GM18526 (cell line): Measurements from ENCODE around the gene LSM14A.

Experiments used
- POLR2A ChIP-seq: IDR thresholded peaks from 3 replicates; pipeline ENCODE4 v1.6.1; 2011; ENCODE audit not compliant: insufficient read length; ENCODE audit errors: extremely low read depth

The LSM14A gene

DNA sequence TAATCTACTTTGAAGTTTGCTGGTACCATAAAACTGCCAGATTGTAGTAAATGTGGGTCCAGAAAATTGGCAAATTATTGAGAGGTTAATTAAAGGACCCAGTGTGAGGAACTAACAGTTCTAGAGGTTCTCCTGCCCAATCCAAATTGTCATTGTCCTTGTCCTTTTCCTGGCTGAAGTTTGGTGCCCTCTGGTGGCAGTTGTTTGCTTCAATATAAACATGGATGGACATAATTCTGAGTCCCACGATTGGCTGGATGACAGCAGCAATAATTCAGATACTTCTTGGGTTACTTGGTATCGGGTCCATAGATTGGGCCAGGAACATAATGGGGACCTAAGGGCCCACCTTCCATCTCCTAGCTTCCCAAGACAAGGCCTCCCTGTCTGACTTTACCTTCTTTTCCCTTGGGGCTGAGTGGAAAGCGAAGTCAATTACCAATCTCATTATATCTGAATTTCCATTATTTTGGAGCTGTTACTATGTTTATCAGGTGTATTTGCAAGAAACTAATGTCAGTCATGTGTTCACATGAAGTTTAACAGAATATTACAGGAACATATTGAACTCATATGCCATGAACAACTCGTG, 48.3 kb downstream of the LSM14A start:
- no peak for TF ChIP-seq POLR2A

DNA sequence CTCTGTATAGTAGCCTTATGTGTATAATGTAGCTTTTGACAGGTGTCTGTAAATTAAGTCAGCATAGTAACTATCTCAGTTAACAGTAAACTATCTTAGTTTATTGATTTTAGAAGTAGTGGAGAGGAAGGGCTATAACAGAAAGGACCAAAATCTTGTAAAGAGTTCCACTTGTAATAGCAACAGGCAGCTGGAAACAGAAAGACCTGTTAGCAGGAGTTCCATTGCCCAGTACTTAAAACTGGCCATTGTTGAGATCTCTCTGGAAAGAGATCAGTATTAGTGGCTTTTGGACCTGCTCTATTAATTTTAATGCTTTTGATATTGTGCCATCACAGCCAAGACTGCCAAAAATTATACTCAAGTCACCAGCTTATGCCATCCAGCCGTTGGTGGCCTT, 50.1 kb downstream of the LSM14A start:
- TF ChIP-seq POLR2A, result no peak

DNA sequence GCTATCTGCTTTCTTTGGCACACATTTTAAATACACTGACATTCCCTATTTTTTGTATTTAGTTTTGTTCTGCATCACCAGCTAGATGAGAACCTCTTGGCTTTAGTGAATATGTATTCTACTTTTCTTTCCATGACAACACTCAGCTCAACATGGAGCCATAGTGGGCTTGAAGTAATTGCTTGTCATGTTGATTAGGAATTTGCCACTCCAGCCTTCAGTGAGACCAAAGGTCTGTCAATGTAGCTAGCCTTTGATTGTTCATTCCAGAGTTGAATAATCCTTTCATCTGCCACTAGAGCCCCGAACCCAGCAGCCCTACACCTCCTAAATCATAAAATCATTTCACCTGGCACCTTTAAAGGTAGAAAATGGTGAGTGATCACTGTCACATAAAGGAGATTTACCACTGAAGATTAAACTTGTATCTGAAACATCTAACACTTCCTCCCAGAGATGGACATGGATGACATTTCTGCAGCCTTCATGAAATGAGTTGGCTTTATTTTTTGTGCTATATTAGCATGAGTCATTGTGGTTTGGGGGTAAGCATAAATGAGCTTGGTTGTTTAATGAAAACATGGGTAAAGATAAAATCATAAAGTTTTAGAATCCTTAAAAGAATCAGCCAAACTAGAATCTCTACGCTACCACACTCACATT, 52.8 kb downstream of the LSM14A start:
- no peak for TF ChIP-seq POLR2A

- TF ChIP-seq POLR2A, result no peak
Measured at GRCh38 chr19:34225659-34226015, 53.3 kb downstream of the LSM14A start.

- TF ChIP-seq POLR2A, result no peak
Measured at GRCh38 chr19:34226036-34226435, 53.7 kb downstream of the LSM14A start.

DNA sequence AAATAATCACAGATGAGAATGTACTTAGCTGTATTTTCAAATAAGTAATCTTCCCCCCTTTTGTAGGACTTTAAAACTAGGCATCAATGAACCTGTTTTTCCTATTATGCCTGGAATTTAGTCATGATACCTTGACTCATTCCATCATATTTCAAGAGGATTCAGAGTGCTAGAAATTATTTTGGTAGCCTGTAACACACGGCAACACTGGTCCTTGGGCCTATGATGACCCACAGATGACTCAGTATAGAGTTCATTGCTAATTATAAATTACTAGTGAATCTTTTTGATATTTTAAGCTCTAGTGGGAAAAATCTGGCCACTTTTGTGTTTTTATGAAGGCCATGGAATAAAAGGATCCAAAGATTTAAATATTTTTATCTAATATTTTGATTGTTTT, 56.0 kb downstream of the LSM14A start:
- no peak for TF ChIP-seq POLR2A

DNA sequence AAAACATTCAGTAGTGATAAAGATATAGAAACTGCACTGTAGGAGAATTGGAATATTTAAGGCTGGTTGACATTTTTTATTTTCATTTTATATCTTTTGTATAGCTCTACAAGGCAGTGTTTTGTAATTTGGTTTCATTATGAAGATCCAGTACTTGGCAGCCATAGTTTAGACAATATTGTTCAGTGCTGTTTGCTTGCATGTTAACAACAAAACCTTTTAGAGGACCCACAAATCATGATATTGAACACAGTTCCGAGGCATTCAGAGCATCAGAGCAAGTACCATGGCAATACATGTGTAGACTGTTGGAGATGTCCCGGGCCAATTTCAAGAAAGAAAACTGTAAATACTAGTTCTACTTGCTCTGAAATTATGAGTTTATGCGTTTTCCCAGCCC, 56.5 kb downstream of the LSM14A start:
- TF ChIP-seq POLR2A, result no peak

- no peak for TF ChIP-seq POLR2A
Measured at GRCh38 chr19:34229721-34230120, 57.4 kb downstream of the LSM14A start.

GRCh38 chr19:34230820-34231219, 58.5 kb downstream of the LSM14A start:
- TF ChIP-seq POLR2A, result no peak

- TF ChIP-seq POLR2A, result no peak
Measured at GRCh38 chr19:34231439-34231838, 59.1 kb downstream of the LSM14A start.

GRCh38 chr19:34232566-34233481, 60.5 kb downstream of the LSM14A start:
- TF ChIP-seq POLR2A, result no peak

- TF ChIP-seq POLR2A, result no peak
Measured at GRCh38 chr19:34235425-34235940, 63.2 kb downstream of the LSM14A start.

DNA sequence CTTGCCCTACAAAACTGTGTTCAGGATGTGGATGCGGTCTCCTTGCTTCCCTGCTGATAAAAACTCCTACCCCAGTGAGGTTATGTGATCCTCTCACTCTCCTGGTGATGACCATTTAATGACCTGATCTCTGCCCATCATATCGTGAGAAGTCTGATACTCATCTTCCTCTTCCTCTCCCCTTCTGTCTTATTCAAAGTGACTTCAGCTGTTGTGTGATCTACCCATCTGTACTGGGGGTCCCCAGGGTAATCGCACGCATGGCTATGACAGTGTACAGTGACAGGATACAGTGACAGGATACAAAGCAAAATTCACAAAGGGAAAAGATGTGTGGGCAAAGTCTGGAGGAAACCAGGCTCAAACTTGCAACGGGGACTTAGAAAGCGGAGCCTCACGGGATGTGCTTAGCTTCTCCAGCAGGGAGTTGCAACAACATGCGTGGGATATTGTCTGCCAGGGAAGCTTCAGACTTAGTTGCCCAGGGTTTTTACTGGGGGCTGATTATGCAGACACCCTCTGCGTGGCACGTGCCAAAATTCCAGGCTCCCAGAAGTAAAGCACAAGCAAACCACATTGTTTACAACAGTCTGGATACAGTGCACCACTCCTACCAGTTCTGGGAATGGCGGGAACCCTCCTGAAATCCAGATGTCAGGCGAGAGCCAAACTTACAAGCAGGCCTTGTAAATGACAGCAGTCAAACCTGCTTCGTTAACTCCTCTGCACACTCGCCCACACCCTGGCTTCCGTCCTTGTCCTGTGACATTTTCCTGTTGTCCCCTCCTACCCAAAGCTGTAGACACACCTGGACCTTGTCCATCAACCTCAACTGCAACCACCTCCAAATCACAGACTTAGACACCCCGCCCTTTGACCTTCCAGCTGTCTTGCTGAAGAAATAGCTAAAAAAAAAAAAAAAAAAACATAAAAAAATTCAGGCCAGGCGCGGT, 64.0 kb downstream of the LSM14A start:
- TF ChIP-seq POLR2A, result no peak

DNA sequence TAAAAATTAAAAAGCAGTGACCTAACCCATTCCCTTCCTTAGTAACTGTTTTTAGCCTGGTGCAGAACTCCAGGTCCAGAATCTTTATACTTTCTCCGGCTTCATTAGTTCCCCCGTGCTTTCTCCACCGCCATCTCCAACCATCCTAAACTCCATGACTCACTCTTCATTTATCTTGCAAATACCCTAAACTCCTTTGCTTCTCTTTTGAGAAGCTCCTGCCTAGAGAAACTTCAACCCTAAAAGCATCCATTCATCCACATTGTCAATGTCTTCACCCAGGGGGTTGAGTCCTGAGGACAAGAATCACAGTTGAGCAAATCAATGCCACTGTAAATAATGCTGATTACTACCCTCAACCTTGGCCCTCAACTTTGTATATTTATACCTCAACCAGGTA, 65.0 kb downstream of the LSM14A start:
- TF ChIP-seq POLR2A, result no peak

- TF ChIP-seq POLR2A, result no peak
Measured at GRCh38 chr19:34237939-34238338, 65.6 kb downstream of the LSM14A start.
